Tibial artery (tissue), 4 donors: Measurements from ENCODE around the gene C6orf136.

ENCODE experiments used
- DNase-seq, 2 donors: peaks; one replicate each; pipeline ENCODE4 v3.0.0-alpha.2; 2019
- H3K27ac ChIP-seq, 2 donors: fragments of 200-600 bp; sonication (generic) in 1 of 2; 1 replicate in 1 of 2; 2 replicates in 1 of 2; pipeline ENCODE4 v1.5.1; 2018 to 2019; ENCODE audit warnings: mild to moderate bottlenecking in 1 of 2
- H3K27me3 ChIP-seq, 2 donors: fragments of 200-600 bp; sonication (generic) in 1 of 2; one replicate each; pipeline versions ENCODE4 v1.5.1 to v1.6.0; 2016 to 2019
- H3K36me3 ChIP-seq, 3 donors: fragments of 200-600 bp; sonication (generic) in 2 of 3; one replicate each; pipeline ENCODE4 v1.5.1; 2016 to 2019; ENCODE audit warnings: mild to moderate bottlenecking in 2 of 3
- H3K4me1 ChIP-seq, 4 donors: fragments of 200-600 bp; sonication (generic) in 2 of 4; 1 replicate in 3 of 4; 2 replicates in 1 of 4; pipeline ENCODE4 v1.5.1; 2016 to 2019
- H3K4me3 ChIP-seq, 2 donors: fragments of 200-600 bp; sonication (generic) in 1 of 2; 1 replicate in 1 of 2; 2 replicates in 1 of 2; pipeline ENCODE4 v1.5.1; 2018 to 2019; ENCODE audit warnings: mild to moderate bottlenecking in 2 of 2
- H3K9me3 ChIP-seq, 3 donors: fragments of 200-600 bp; sonication (generic) in 1 of 3; one replicate each; pipeline ENCODE4 v1.5.1; 2016 to 2019
- CTCF ChIP-seq, 2 experiments: fragments of 200-600 bp in 1 of 2; fragments of 450-650 bp in 1 of 2; IDR thresholded peaks; one replicate each; pipeline ENCODE4 v1.5.1; 2017 to 2019; ENCODE audit warnings: antibody characterized with exemption in 2 of 2, mild to moderate bottlenecking in 1 of 2, moderate library complexity in 1 of 2
- intact Hi-C: fragments of 100-400 bp; cut with DNase I; formaldehyde crosslinking; loops from one replicate; pipeline ENCODE4 v1.15.0; 2023; ENCODE audit warnings: low total_unique reads

Gene C6orf136

GRCh38 chr6:30686908-30687658, 40.1 kb downstream of the C6orf136 start:
- no peak for TF ChIP-seq CTCF (IDR thresholded peaks at IDR 0.05)
- H3K9me3 ChIP-seq: no peaks in the 10 kb centered on the region
- no peaks in the 10 kb centered on the region for H3K27me3 ChIP-seq
- H3K4me1 ChIP-seq: peaks cover 0 to 82% (median 51%) of the 10 kb centered on the region in 4 donors
- peak; percentile 96 to 99 for DNase-seq
- intact Hi-C loops: no loop called here
- peak overlapping the region; percentile 94 to 100 for H3K27ac ChIP-seq
- no peaks in the 10 kb centered on the region for H3K36me3 ChIP-seq
- H3K4me3 ChIP-seq: peak overlapping the region; percentile 64 to 90

GRCh38 chr6:30687659-30688431, 40.9 kb downstream of the C6orf136 start:
- intact Hi-C loops: no loop called here
- H3K4me3 ChIP-seq: peak overlapping the region; percentile 64 to 90
- peaks cover 0 to 75% (median 47%) of the 10 kb centered on the region in 4 donors for H3K4me1 ChIP-seq
- TF ChIP-seq CTCF (IDR thresholded peaks at IDR 0.05): peak; percentile 24 to 33
- no peaks in the 10 kb centered on the region for H3K27me3 ChIP-seq
- no peaks in the 10 kb centered on the region for H3K9me3 ChIP-seq
- DNase-seq: peak; percentile 55 to 81
- peak overlapping the region; percentile 94 to 100 for H3K27ac ChIP-seq
- H3K36me3 ChIP-seq: no peaks in the 10 kb centered on the region

GRCh38 chr6:30688569-30688968, 41.6 kb downstream of the C6orf136 start:
- intact Hi-C loops: no loop called here
- Histone ChIP-seq H3K9me3 (no peaks in the 10 kb centered on the region), H3K4me1 (peaks cover 0 to 67% (median 39%) of the 10 kb centered on the region in 4 donors), H3K4me3 (peak overlapping the region; percentile 64 to 90), H3K27me3 (no peaks in the 10 kb centered on the region), H3K27ac (peak overlapping the region; percentile 94 to 100), H3K36me3 (no peaks in the 10 kb centered on the region)
- DNase-seq: peak in 1 of 2 donors; percentile 59
- no peak for TF ChIP-seq CTCF (IDR thresholded peaks at IDR 0.05)

GRCh38 chr6:30689022-30689865, 42.3 kb downstream of the C6orf136 start:
- intact Hi-C loops: no loop called here

More at GRCh38 chr6:30689022-30689865, 42.3 kb downstream of the C6orf136 start:
- TF ChIP-seq CTCF (IDR thresholded peaks at IDR 0.05): no peak
- H3K27me3 ChIP-seq: no peaks in the 10 kb centered on the region
- no peaks in the 10 kb centered on the region for H3K36me3 ChIP-seq
- no peaks in the 10 kb centered on the region for H3K9me3 ChIP-seq
- no peak overlapping the region for H3K4me3 ChIP-seq
- peak overlapping the region; percentile 94 to 100 for H3K27ac ChIP-seq
- peaks cover 0 to 62% (median 36%) of the 10 kb centered on the region in 4 donors for H3K4me1 ChIP-seq
- peak in 1 of 2 donors; percentile 57 for DNase-seq
